Panc1 (cell line): ENCODE measurements around the gene FBXO4.

ENCODE experiments used
- CTCF ChIP-seq: fragments of 450-650 bp; IDR thresholded peaks from 2 replicates; pipeline ENCODE4 v1.5.1; 2017; ENCODE audit warnings: mild to moderate bottlenecking
- SIN3A ChIP-seq: IDR thresholded peaks from 2 replicates; pipeline ENCODE4 v1.6.1; 2012; ENCODE audit warnings: low read depth, mild to moderate bottlenecking, low read length, moderate library complexity, borderline replicate concordance; ENCODE audit not compliant: insufficient read depth
- TCF7L2 ChIP-seq: IDR thresholded peaks from 2 replicates; pipeline ENCODE4 v1.6.1; 2011; ENCODE audit warnings: mild to moderate bottlenecking, low read depth, low read length, inconsistent platforms
- TF ChIP-seq, protein P1 (sequence below), 2 experiments: IDR thresholded peaks; 2 replicates each; pipeline ENCODE4 v1.6.1; 2011 to 2012; ENCODE audit warnings: low read depth in 2 of 2, control low read depth in 1 of 2, low read length in 1 of 2, mild to moderate bottlenecking in 1 of 2, moderate library complexity in 1 of 2; ENCODE audit not compliant: insufficient read depth in 1 of 2

DNA sequence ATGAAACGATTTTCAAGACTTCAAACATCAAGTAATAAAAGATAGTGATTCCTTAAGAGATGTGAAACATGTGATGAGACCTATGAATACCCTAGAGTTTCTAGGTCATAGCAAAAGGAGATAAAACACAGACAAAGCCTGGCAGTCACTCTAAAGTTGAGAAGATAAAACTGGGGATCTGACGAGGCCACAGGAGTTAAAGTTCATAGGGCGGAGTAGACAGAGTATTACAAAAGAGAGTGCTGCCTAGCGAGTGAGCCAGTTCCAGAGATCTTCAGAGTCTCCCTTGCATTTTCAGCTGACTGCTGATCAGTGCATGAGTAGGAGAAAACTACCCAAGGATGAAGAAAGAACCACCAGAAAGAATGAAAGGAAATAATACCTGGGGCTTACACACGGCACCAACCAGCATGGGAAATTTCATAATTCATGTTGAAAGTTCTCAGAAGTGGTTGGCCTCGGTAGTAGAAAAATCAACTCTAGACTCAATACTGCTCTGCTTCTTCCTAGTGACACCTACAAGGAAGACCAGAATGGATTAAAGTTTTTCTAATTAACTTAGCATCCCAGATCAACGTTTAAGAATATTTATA lies 30.4 kb downstream of the FBXO4 start:
- TF ChIP-seq, protein P1, sequence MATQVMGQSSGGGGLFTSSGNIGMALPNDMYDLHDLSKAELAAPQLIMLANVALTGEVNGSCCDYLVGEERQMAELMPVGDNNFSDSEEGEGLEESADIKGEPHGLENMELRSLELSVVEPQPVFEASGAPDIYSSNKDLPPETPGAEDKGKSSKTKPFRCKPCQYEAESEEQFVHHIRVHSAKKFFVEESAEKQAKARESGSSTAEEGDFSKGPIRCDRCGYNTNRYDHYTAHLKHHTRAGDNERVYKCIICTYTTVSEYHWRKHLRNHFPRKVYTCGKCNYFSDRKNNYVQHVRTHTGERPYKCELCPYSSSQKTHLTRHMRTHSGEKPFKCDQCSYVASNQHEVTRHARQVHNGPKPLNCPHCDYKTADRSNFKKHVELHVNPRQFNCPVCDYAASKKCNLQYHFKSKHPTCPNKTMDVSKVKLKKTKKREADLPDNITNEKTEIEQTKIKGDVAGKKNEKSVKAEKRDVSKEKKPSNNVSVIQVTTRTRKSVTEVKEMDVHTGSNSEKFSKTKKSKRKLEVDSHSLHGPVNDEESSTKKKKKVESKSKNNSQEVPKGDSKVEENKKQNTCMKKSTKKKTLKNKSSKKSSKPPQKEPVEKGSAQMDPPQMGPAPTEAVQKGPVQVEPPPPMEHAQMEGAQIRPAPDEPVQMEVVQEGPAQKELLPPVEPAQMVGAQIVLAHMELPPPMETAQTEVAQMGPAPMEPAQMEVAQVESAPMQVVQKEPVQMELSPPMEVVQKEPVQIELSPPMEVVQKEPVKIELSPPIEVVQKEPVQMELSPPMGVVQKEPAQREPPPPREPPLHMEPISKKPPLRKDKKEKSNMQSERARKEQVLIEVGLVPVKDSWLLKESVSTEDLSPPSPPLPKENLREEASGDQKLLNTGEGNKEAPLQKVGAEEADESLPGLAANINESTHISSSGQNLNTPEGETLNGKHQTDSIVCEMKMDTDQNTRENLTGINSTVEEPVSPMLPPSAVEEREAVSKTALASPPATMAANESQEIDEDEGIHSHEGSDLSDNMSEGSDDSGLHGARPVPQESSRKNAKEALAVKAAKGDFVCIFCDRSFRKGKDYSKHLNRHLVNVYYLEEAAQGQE (IDR thresholded peaks at IDR 0.05; ENCODE audit: insufficient read depth in 1 of 2, low read depth in 2 of 2, low read length in 1 of 2) = no peak
- TF ChIP-seq CTCF (no peak), SIN3A (no peak), TCF7L2 (no peak)
